HG02885 (cell line): ENCODE measurements around the gene B3GALNT1.

ENCODE experiments used
- ATAC-seq: cut with Tn5 transposase; IDR thresholded peaks from one replicate; pipeline ENCODE4 v1.9.1; 2021; ENCODE audit warnings: mild to moderate bottlenecking; ENCODE audit not compliant: unreplicated experiment, poor library complexity

B3GALNT1 gene

GRCh38 chr3:161034913-161035550 is 70.1 kb downstream of the B3GALNT1 start:
- ATAC-seq = peak; percentile 86
